ENCODE results near the gene MPIG6B.

MPIG6B gene

DNA sequence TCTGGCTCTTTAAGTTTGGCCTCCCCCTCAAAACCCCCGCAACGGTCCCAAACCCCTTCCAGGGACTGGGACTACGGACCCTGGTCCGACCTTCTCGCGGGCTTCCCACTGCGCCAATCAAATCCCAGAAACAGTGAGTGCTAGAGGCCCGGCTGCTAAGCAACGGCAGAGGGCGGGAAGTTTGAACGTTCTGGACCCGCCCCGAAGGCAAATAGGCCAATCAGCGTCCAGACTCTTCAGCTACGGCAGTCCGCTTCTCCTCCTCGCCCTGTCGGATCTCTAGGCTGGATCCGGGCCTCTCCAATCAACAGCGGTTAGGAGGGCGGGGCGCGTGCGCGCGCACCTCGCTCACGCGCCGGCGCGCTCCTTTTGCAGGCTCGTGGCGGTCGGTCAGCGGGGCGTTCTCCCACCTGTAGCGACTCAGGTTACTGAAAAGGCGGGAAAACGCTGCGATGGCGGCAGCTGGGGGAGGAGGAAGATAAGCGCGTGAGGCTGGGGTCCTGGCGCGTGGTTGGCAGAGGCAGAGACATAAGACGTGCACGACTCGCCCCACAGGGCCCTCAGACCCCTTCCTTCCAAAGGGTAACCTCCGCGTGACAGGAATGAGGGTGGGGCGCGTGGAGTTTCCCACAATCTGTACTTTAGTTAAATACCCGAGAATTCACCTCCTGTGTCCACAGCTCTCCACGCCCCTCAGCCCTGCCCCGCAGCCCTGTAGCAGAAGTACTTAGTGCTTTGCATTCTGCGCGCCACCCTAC lies 16.6 kb downstream of the MPIG6B start, which contains the start of gene MSH5:
Gene MSH5 (plus strand): TSS at position 367 of the 758 bp plus-strand sequence. CDS start 462 bp downstream, outside the sequence.
- TF ChIP-seq, protein P1, sequence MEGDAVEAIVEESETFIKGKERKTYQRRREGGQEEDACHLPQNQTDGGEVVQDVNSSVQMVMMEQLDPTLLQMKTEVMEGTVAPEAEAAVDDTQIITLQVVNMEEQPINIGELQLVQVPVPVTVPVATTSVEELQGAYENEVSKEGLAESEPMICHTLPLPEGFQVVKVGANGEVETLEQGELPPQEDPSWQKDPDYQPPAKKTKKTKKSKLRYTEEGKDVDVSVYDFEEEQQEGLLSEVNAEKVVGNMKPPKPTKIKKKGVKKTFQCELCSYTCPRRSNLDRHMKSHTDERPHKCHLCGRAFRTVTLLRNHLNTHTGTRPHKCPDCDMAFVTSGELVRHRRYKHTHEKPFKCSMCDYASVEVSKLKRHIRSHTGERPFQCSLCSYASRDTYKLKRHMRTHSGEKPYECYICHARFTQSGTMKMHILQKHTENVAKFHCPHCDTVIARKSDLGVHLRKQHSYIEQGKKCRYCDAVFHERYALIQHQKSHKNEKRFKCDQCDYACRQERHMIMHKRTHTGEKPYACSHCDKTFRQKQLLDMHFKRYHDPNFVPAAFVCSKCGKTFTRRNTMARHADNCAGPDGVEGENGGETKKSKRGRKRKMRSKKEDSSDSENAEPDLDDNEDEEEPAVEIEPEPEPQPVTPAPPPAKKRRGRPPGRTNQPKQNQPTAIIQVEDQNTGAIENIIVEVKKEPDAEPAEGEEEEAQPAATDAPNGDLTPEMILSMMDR (IDR thresholded peaks at IDR 0.05), result no peak

- TF ChIP-seq, protein P1 (IDR thresholded peaks at IDR 0.05), result no peak
Measured at GRCh38 chr6:31740397-31741223, 17.4 kb downstream of the MPIG6B start.

DNA sequence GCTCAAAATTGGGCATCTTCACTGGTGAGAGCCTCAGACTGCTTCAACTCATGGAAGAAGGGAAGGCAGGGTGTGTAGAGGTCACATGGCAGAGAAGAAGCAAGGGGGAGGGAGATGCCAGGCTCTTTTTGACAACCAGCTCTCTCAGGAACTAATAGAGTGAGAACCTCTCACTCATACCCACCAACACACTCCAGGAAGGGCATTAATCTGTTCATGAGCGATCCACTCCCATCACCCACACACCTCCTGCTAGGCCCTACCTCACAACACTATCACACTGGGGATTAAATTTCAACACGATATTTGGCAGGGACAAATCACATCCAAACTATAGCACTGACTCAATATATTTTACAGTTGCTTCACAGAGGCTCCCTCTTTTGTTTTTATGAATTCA lies 18.6 kb downstream of the MPIG6B start:
- TF ChIP-seq, protein P1 (IDR thresholded peaks at IDR 0.05), result no peak

DNA sequence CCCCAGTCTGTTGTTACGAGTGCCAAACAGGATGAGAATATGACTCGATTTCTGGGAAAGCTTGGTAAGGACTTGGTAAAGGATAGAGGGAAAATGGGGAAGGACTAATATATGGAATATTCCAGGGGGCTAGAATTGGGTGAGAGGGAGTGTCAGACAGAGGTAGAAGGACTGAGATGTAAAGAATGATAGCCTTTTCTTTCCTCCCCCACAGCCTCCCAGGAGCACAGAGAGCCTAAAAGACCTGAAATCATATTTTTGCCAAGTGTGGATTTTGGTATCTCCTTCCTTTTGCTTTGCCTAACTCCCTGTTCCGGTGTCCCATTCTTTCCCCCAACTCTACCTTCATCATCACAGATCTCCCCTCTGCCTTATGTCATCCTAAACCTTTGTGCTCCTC lies 19.7 kb downstream of the MPIG6B start:
- TF ChIP-seq, protein P1 (IDR thresholded peaks at IDR 0.05), result no peak

GRCh38 chr6:31744422-31744821 lies 21.2 kb downstream of the MPIG6B start:
- TF ChIP-seq, protein P1 (IDR thresholded peaks at IDR 0.05), result no peak

GRCh38 chr6:31749301-31750036 lies 26.3 kb downstream of the MPIG6B start:
- TF ChIP-seq, protein P1 (IDR thresholded peaks at IDR 0.05), result no peak

DNA sequence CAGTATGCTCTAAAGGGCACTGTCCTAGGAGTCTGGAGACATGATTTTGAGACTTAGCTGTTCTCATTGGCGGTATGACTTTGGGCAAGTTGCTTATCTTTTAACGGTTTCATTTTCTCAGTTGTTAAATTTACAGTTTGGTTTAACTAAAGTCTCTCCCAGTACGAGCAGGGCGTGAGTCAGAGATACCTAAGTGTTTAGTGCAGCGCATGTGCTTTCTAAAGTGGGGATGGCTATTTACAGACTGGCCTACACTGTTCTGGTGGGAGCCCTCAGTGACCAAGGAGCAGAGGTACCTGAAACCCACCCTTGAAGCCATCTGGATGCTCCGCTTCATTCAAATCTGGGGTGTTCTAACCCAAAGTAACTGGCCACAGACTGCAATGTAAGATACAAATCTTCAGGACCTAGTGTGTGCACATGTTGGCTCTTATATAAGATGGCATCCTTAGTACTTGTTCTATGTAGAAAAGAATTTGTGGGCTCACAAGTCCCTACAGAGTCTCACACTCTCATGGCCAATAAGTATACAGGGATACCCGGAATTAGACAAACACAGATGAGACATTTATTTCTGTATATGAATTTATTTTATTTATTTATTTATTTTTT lies 27.3 kb downstream of the MPIG6B start:
- TF ChIP-seq, protein P1 (IDR thresholded peaks at IDR 0.05), result no peak

Measured in LNCAP (cell line).